ENCODE measurements around the gene OLFML2A. TPM values are rescaled to one million over a fixed set of nuclear protein-coding genes. Genes with fewer than 3 reads are reported as not detected.

Gene OLFML2A
- total RNA-seq, 1 donor from 2014 or later, result 0.07 TPM

Other genes with a start within 250 kb of the OLFML2A start
- 0.59 and 0.81 TPM in 2 replicates for gene NR6A1, start 5.8 kb upstream of the OLFML2A start, total RNA-seq
- gene WDR38, start 76.3 kb downstream of the OLFML2A start, total RNA-seq, result not detected in 2 replicates
- 1,214 and 1,231 TPM in 2 replicates for gene RPL35, start 84.8 kb downstream of the OLFML2A start, total RNA-seq
- gene ARPC5L, start 85.0 kb downstream of the OLFML2A start, total RNA-seq, result 76.6 and 81.1 TPM in 2 replicates
- 17.8 and 18.4 TPM in 2 replicates for gene GOLGA1, start 163.9 kb downstream of the OLFML2A start, total RNA-seq